Smooth muscle cell (in vitro differentiated cells): ENCODE data around the gene KCNS1. TPM values are rescaled to one million over a fixed set of nuclear protein-coding genes. Genes with fewer than 3 reads are reported as not detected.

Experiments
- DNase-seq: peaks from one replicate; lab custom pipeline; 2025; ENCODE audit not compliant: unreplicated experiment; lab: John Stamatoyannopoulos, UW
- H2AFZ ChIP-seq: fragments of 200-600 bp; sonication (generic); 2 replicates; pipeline ENCODE4 v1.6.0; 2016; ENCODE audit warnings: antibody characterized with exemption, low read depth, mild to moderate bottlenecking
- H3F3A ChIP-seq: fragments of 200-600 bp; sonication (generic); 2 replicates; pipeline ENCODE4 v1.6.0; 2017; ENCODE audit warnings: antibody characterized with exemption, low read depth
- H3K27ac ChIP-seq: fragments of 200-600 bp; sonication (generic); 2 replicates; pipeline ENCODE4 v1.5.1; 2016; ENCODE audit warnings: low read depth, mild to moderate bottlenecking
- H3K27me3 ChIP-seq: fragments of 200-600 bp; sonication (generic); 2 replicates; pipeline ENCODE4 v1.6.1; 2016; ENCODE audit warnings: low read depth, mild to moderate bottlenecking
- H3K36me3 ChIP-seq: fragments of 200-600 bp; sonication (generic); 2 replicates; pipeline ENCODE4 v1.5.1; 2016; ENCODE audit warnings: low read depth
- H3K4me1 ChIP-seq: fragments of 200-600 bp; sonication (generic); 2 replicates; pipeline ENCODE4 v1.5.1; 2016; ENCODE audit warnings: low read depth
- H3K4me2 ChIP-seq: fragments of 200-600 bp; sonication (generic); 2 replicates; pipeline ENCODE4 v1.6.0; 2016; ENCODE audit warnings: mild to moderate bottlenecking
- H3K4me3 ChIP-seq: fragments of 200-600 bp; sonication (generic); 2 replicates; pipeline ENCODE4 v1.5.1; 2016; ENCODE audit warnings: mild to moderate bottlenecking
- H3K79me2 ChIP-seq: fragments of 200-600 bp; sonication (generic); 2 replicates; pipeline ENCODE4 v1.6.0; 2016; ENCODE audit warnings: low read depth, mild to moderate bottlenecking
- H3K9ac ChIP-seq: fragments of 200-600 bp; sonication (generic); 2 replicates; pipeline ENCODE4 v1.6.0; 2016; ENCODE audit warnings: low read depth
- H3K9me3 ChIP-seq: fragments of 200-600 bp; sonication (generic); replicated peaks from 2 replicates; pipeline ENCODE4 v1.5.1; 2016; ENCODE audit warnings: low read depth
- H4K20me1 ChIP-seq: fragments of 200-600 bp; sonication (generic); 2 replicates; pipeline ENCODE4 v1.6.0; 2016; ENCODE audit warnings: low read depth
- WGBS: methylation state at CpG from one replicate; pipeline ENCODE4 v1.1.7; 2016; ENCODE audit warnings: low lambda C conversion rate; 5-methylcytosine and 5-hydroxymethylcytosine counted together
- polyA plus RNA-seq: library from polyadenylated mRNA; unstranded; fragments of >200 nt; fragmentation: Nextera tagmentation; extraction: Ambion mirVana; gene quantifications from 2 replicates; pipeline ENCODE4 v1.2.1, GENCODE V29; 2016
- total RNA-seq: library from RNA; depleted of rRNA; stranded (reverse); fragments of >200 nt; gene quantifications from 2 replicates; pipeline ENCODE4 v1.2.3, GENCODE V29; 2014
- TF ChIP-seq, protein P1 (sequence below): fragments of 200-600 bp; sonication (generic); IDR thresholded peaks from 2 replicates; pipeline ENCODE4 v1.5.1; 2017; ENCODE audit warnings: borderline replicate concordance, mild to moderate bottlenecking, antibody characterized with exemption; ENCODE audit not compliant: insufficient read depth, poor library complexity, severe bottlenecking

The KCNS1 gene
- total and polyA plus RNA-seq, 2 experiments from 2014 or later: 0.35 to 1.4 TPM

DNA sequence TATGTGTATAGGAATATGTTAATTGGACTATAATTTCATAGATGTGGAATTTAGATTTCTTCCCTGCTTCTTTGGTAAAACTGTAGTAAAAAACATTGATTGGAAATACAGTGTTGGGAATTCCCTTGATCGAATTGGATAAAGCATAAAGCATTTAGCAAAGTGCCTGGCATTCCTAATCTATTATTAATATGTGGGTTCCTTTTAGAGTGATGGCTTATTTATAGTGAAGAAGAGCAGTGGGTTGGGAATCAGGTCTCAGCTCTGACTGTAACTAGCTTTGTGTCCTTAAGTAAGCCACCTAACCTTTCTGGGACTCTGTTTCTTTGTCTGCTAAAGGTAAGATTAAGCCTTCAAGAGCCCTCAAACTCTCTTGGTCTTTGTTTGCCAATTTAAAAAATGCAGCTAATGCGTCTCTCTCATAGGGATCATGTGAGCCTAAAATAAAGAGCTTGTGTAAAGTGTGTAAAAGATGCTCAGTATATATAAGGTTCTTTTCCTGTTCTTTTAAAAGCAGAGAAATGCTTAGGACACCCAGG is 53.3 kb downstream of the KCNS1 start:
- Histone ChIP-seq H3K9me3 (no peaks in the 10 kb centered on the region), H3K36me3 (no peaks in the 10 kb centered on the region), H3K4me1 (peaks cover 5% of the 10 kb centered on the region), H4K20me1 (peaks cover 4% of the 10 kb centered on the region), H3K9ac (no peak overlapping the region), H3K27ac (no peak overlapping the region), H3K79me2 (no peaks in the 10 kb centered on the region), H3K4me2 (no peak overlapping the region), H3K4me3 (no peak overlapping the region), H3F3A (peaks cover 4% of the 10 kb centered on the region), H2AFZ (no peak overlapping the region), H3K27me3 (no peaks in the 10 kb centered on the region)
- TF ChIP-seq, protein P1, sequence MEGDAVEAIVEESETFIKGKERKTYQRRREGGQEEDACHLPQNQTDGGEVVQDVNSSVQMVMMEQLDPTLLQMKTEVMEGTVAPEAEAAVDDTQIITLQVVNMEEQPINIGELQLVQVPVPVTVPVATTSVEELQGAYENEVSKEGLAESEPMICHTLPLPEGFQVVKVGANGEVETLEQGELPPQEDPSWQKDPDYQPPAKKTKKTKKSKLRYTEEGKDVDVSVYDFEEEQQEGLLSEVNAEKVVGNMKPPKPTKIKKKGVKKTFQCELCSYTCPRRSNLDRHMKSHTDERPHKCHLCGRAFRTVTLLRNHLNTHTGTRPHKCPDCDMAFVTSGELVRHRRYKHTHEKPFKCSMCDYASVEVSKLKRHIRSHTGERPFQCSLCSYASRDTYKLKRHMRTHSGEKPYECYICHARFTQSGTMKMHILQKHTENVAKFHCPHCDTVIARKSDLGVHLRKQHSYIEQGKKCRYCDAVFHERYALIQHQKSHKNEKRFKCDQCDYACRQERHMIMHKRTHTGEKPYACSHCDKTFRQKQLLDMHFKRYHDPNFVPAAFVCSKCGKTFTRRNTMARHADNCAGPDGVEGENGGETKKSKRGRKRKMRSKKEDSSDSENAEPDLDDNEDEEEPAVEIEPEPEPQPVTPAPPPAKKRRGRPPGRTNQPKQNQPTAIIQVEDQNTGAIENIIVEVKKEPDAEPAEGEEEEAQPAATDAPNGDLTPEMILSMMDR: no peak
- 89% methylated on average over 2 of the region's 2 CpGs for WGBS
- no peak for DNase-seq

DNA sequence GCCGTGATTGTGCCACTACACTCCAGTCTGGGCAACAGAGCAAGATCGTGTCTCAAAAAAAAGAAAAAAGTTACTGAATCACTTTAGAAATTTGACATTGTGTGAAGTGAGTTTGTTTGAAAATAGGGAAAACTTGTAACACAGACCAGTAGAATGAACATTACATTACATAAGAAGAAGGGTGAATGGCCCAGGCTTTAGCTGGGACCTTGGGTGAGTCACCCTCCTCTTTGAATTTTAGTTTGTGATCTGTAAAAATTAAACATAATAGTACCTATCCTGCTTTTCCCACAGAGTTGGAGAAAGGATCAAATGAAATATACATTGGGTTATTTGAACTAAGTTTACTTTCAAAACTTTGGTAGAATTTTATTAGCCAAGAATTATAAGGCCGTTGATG is 56.3 kb downstream of the KCNS1 start:
- no peak overlapping the region for H3K4me3 ChIP-seq
- H4K20me1 ChIP-seq: no peaks in the 10 kb centered on the region
- H3K4me1 ChIP-seq: no peaks in the 10 kb centered on the region
- DNase-seq: no peak
- TF ChIP-seq, protein P1: no peak
- no peaks in the 10 kb centered on the region for H3K9me3 ChIP-seq
- no peak overlapping the region for H3K9ac ChIP-seq
- H3K27me3 ChIP-seq: no peaks in the 10 kb centered on the region
- H3F3A ChIP-seq: no peaks in the 10 kb centered on the region
- H3K79me2 ChIP-seq: no peaks in the 10 kb centered on the region
- H2AFZ ChIP-seq: no peak overlapping the region
- no peaks in the 10 kb centered on the region for H3K36me3 ChIP-seq
- H3K27ac ChIP-seq: no peak overlapping the region
- H3K4me2 ChIP-seq: no peak overlapping the region
- 92% methylated on average over 3 of the region's 3 CpGs for WGBS

DNA sequence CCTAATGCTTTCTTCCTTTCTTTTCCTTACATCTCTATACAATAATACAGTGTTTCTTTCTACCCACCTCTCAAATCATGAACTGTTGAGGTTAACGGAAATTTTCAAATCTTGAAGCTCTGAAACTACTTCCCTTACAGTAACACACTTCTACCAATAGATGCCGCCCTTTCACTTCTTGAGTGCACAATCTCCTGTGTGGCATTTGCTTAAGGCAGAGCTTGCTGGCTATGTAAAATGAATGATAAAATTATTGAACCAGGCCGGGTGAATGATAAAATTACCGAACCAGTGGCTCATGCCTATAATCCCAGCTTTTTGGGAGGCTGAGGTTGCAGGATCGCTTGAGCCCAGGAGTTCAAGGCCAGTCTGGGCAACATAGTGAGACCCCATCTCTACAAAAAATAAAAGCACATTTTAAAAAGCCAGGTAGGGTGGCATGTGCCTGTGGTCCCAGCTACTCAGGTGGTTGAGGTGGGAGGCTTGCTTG is 56.8 kb downstream of the KCNS1 start:
- no peaks in the 10 kb centered on the region for H3K27me3 ChIP-seq
- H3K79me2 ChIP-seq: no peaks in the 10 kb centered on the region
- TF ChIP-seq, protein P1: peak; percentile 91
- H3K9me3 ChIP-seq: no peaks in the 10 kb centered on the region
- H4K20me1 ChIP-seq: no peaks in the 10 kb centered on the region
- WGBS: 37% methylated on average over 5 of the region's 5 CpGs
- no peaks in the 10 kb centered on the region for H3K4me1 ChIP-seq
- H3K9ac ChIP-seq: no peak overlapping the region
- no peaks in the 10 kb centered on the region for H3K36me3 ChIP-seq
- peaks cover 3% of the 10 kb centered on the region for H3F3A ChIP-seq
- H3K4me2 ChIP-seq: no peak overlapping the region
- H2AFZ ChIP-seq: no peak overlapping the region
- DNase-seq: no peak
- H3K27ac ChIP-seq: no peak overlapping the region
- H3K4me3 ChIP-seq: no peak overlapping the region

DNA sequence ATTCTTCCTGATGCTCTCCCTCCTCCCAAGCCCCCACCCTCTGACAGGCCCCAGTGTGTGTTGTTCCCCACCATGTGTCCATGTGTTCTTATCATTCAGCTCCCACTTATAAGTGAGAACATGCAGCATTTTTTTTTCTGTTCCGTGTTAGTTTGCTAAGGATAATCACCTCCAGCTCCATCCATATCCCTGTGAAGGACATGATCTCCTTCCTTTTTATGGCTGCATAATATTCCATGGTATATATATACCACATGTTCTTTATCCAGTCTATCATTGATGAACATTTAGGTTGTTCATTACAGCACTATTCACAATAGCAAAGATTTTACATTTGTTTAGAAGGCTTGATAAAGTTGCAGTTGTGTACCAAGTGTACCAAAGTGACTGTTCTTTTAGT is 57.9 kb downstream of the KCNS1 start:
- Histone ChIP-seq H3K9ac (no peak overlapping the region), H3K4me3 (no peak overlapping the region), H4K20me1 (no peaks in the 10 kb centered on the region), H2AFZ (no peak overlapping the region), H3F3A (peaks cover 6% of the 10 kb centered on the region), H3K4me1 (no peaks in the 10 kb centered on the region), H3K27ac (no peak overlapping the region), H3K4me2 (no peak overlapping the region), H3K79me2 (no peaks in the 10 kb centered on the region), H3K27me3 (no peaks in the 10 kb centered on the region), H3K36me3 (no peaks in the 10 kb centered on the region), H3K9me3 (no peaks in the 10 kb centered on the region)
- TF ChIP-seq, protein P1: no peak
- 100% methylated on average over 1 of the region's 1 CpG for WGBS
- DNase-seq: no peak
